SU-DHL-6 (cell line): Measurements from ENCODE around the gene SF1.

Source experiments
- CTCF ChIP-seq: fragments of 200-600 bp; sonication (generic); IDR thresholded peaks from one replicate; pipeline ENCODE4 v1.5.1; 2017; ENCODE audit warnings: antibody characterized with exemption, mild to moderate bottlenecking, low read length, moderate library complexity; ENCODE audit not compliant: insufficient read depth, poor library complexity, severe bottlenecking
- EZH2phosphoT487 ChIP-seq: fragments of 200-600 bp; sonication (generic), shearing (Covaris generic); conservative IDR thresholded peaks from 2 replicates; pipeline ENCODE4 v1.6.1; 2018; ENCODE audit warnings: mild to moderate bottlenecking, antibody characterized with exemption, low read length, moderate library complexity, mixed read lengths

- TF ChIP-seq CTCF (no peak), EZH2phosphoT487 (no peak)
Observed at GRCh38 chr11:64747961-64748665, 30.2 kb downstream of the SF1 start.
